ENCODE results near the gene CMSS1.

Gene CMSS1

DNA sequence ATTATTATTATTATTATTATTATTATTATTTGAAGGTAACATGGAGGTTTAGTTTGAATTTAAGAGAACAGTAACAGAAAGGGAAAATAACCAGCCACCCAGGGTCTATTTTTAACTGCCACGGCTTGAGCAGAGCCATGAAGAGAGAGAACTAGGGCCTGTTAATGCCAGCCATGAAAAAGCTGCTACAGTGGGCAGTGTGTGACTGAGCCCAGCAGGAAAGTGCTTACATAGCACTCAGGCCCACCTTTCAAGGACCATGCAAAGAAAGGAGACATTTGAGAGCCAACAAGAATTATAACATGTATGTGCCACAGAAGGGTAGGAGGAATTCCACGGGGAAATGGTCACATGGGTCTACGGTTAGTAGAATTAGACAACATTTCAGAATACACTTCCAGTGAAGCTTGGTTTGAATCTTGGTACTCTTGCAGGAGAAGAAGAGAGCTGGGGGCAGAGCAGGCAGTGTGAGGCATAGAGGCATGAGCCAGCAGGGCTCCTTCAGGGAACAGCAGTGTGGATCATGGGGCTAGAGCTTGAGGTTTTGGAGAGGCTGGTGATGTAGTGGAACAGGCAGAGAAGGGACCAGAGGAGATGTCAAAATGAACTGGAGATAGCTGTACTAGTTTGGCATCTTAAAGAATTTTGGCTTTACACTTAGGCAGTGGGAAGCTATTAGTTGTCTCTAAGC lies 140.7 kb downstream of the CMSS1 start:
- FAIRE-seq (no peak), DNase-seq (ENCODE audit: low spot score) (no peak)

DNA sequence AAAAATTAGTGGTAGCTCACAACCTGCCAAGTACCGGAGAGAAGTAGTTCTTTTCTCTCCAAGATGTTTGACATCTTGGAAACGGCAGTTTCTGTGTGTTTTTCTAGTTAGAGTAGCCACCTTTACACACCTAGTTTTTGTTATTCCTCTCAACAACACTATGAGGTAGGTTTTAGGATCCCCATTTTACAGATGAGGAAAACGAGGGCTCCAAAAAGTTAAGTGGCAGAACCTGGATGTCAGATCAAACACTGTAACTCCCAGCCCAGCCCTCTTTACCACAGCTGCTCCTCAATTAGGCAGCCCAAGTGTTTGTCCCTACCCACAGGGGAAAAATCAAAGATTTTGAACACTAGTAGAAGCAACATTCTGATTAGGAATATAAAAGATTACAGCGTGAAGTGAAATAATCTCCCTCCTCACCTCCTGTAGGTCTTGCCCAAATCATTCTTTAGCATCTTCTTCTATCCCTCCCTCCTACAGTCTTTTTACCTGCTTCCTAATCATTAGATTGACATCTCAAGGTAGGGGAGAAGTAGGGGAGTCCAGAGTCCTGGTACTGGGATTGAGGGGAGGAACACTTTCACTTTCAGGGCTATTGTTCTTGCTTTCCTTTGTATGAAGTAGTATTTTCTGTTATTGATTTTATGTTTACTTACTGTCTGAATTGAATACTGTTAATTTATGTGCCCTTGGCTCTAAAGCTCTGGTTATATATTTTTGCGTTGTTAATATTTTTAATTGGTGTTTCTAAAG lies 142.6 kb downstream of the CMSS1 start:
- DNase-seq (ENCODE audit: low spot score), result no peak
- FAIRE-seq, result no peak

DNA sequence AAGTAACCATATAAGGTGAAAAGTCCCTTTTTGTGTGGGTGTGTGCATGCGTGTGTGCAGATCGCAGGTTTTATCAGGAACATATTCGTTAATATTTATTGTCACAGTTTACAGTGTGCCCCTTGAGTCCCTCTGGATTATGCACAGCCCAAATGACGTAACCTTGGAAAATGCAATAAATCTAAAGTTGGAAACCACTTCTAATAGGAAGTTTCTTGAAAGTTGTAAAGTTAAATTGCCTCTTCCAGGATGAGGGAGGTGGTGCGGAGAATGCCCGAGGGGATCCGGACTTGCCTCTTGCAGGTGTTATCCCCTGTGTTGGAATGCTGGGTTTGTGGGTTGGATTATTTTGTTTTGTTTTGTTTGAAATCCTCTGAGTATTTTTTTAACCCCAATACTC lies 143.3 kb downstream of the CMSS1 start:
- FAIRE-seq, result no peak
- no peak for DNase-seq (ENCODE audit: low spot score)

DNA sequence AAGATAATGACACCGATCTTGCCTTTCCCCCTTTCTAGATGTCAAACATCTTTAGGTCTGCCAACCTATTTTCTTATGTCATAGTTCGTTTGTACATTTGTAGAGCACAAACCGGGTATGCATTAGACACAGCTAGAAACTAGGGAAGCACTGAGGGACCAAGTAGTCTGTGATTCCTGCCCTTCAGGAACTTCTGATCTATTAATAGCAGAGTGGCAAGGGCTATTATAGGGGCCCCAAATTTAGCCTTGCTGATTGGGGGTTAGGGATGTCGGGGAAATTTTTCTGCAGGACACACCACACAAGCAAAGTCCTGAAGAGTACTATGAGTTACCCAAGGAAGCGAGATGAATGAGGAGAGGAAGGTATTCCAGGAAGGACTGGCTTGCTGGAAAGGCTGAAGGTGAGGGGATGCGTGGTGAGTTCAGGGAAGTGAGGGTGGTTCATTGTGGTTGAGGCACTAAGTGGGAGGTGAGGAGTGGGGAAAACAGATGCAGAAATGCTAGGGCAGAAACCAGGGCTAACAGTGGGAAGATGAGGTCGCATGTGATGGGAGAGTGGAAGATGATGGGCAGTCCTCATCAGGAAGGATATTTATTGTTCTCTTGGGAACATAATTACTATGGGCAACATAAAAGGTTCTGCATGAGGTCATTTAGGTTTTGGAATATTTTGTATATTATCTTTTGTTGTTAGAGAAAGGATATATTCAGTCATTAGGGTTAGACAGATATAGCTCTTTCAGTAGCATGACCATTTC lies 144.3 kb downstream of the CMSS1 start:
- DNase-seq (ENCODE audit: low spot score) (no peak), FAIRE-seq (no peak)

DNA sequence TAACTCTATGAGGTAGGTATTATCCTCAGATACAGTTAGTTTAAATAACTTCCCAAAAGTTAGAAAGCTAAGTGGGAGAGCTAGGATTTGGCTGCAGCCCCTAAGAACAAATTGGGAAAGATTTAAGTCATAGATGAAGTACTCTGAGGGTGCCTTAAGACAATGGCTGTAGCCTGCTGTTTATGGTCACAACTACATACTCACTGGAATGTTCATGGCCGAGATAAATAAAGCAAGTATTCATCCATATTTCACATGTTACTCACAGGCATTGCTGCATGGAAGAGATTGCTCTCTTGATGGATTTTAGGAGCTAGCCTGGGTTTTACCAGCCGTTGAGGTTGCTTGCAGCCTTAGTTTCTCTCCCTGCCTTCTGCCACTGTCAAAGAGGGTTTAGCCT lies 145.0 kb downstream of the CMSS1 start:
- FAIRE-seq, result no peak
- DNase-seq (ENCODE audit: low spot score), result no peak

DNA sequence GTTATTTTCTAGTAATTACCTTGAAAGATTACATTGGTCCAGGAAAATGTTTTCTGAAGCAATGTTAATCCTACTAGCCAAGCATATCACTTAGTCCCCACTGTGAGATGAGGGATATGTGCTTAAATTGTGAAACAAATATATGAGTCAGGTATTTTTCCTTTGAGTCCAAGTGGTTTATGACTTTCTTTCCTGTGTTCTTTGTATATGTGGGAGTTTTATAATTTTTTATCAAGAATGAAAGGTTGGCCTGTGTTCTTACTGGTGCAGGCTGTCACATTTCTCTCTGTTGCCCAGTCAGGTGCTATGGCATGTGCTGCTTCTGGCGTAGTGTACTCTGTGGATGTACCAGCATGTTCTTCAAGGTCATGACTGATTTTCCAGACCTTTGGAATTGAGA lies 147.4 kb downstream of the CMSS1 start:
- FAIRE-seq, result no peak
- DNase-seq (ENCODE audit: low spot score), result no peak

DNA sequence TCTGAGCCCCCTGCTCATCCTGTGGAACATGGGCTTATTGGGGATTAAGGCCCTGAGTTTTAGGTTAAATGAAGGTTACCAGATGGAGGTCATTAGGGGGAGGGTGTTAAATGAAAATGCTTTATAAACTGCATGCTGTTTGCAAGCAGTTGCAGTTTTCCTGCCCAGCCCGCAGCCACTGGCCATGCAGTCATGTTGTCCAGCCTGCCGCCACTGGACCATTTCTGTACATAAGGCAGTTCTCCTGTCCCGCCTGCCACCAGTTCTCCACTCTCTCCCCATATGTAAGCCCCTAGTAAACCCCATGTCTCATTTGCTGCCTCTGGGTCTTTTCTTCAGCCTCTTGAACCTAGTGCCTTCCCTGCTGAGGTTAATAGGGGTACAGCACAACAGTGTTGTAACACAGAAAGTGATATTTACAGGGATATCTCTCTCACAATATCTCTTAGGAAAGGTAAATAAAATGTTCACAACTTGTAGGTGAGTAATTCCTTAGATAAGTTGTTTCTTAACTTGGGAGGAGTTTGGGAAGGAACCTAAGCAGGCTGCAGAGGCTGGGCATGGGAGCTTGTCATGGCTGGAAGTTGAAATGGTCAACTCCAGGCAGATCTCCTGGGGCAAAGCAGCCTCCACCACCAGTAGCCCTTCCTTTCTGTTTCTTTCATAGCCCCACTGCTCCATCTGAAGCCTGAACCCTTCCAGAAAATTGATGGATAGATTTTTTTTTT lies 148.2 kb downstream of the CMSS1 start:
- DNase-seq (ENCODE audit: low spot score) (no peak), FAIRE-seq (no peak)

DNA sequence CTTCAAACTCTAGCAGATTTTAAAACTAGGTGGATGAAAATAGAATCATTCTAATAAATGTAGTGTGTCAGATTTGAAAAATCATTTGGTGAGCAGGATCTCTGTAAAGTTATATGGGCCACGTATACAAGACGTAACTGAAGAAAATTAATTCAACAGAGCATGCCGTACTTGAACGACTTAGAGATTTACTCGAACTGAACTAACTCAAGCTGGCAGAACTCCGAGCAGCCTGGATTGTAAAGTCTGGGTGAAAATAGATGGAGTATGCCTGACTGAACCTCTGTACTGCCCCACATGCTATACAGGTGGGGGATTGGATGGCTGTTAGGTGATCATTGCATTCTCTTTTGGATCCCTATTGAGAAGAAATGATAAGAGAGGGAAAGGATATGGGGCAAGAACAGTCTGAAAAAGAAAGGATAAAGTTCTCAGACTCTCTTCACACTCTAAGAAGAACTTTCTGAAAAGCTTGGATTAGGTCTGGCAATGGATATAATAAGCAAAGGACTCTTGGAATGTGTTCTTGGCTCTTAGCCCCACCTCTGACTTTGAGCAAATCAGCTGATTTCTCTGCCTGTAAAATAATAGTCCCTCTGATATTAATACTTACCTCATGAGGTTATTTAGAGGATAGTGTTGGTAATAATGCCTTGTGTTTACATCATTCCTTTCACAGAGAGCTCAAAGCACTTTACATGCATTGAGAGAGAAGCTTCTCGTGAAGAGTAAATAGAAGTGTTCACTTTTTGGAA lies 149.2 kb downstream of the CMSS1 start:
- FAIRE-seq, result no peak
- no peak for DNase-seq (ENCODE audit: low spot score)

DNA sequence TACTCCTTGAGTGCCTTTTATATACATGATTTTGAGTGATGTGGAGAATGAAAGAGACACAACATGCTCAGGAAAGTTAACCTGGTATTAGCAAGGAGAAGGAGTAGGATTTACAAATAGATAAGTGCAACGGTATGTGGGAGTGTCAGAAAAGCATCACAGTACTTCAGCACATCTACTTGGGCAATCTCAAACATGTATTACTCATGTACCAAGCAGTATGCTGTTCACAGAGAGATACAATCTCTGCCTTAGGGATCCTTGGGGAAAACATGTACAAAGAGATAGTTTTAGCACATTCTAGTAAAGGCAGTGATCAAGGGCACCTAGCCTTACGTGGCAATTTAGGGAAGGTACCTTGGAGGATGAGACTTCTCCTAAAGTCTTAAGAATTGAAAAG lies 150.1 kb downstream of the CMSS1 start:
- FAIRE-seq (no peak), DNase-seq (ENCODE audit: low spot score) (no peak)

DNA sequence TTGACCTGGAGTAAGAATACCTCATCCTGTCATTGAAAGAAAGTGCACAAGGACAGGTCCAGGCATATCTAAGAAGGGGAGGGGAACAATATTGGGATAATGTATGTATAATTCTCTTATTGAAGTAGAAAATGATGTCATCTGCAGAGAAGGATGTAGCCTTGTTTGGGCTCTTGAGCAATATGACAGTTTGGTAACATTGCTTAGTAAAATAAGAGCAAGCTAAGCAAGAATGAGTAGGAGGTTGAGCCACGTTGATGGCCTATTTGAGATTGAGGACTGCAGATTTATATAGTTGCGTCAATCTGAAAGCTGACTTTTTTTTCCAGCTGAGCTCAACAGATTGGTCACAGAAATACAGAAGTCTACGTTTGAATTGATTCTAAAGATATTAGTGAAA lies 151.5 kb downstream of the CMSS1 start:
- DNase-seq (ENCODE audit: low spot score) (no peak), FAIRE-seq (no peak)

DNA sequence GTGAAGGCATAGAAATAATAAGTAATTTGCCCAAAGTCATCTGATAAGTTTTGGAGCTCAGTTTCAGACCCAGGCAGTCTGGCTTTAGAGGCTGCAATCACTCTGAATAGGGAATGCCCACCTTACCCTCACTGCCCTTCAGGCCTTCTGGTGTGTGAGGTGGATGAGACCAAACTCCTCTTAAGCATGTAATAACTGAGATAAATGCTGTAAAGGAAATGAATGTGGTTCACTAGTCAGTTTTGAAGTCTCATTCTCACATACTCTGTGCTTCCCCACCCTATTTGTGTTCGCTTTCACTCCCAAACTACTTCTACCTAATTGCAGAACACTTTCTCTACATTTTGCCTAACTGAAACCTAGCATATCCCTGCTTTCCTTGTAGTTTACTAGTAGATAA lies 152.5 kb downstream of the CMSS1 start:
- no peak for FAIRE-seq

DNA sequence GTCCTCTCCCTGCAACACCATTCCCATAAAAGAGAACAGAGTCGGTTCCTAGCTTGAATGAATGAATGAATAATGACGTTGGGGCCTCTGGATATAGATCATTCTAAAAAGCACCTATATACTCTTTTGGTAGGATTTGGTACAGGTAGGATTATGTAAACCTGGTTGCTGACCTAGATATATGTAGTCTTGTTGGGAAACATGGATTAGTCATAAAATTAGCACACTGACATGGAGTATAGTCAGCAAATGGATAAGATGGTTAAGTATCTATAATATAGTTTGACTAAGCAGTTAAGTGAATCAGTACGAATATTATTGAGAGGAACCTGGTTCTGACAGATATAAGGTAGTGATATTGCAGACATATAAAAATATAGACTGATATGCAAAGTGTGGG lies 154.1 kb downstream of the CMSS1 start:
- FAIRE-seq (no peak), DNase-seq (ENCODE audit: low spot score) (no peak)

More for the DNA sequence above, 152.5 kb downstream of the CMSS1 start:
- no peak for DNase-seq (ENCODE audit: low spot score)

DNA sequence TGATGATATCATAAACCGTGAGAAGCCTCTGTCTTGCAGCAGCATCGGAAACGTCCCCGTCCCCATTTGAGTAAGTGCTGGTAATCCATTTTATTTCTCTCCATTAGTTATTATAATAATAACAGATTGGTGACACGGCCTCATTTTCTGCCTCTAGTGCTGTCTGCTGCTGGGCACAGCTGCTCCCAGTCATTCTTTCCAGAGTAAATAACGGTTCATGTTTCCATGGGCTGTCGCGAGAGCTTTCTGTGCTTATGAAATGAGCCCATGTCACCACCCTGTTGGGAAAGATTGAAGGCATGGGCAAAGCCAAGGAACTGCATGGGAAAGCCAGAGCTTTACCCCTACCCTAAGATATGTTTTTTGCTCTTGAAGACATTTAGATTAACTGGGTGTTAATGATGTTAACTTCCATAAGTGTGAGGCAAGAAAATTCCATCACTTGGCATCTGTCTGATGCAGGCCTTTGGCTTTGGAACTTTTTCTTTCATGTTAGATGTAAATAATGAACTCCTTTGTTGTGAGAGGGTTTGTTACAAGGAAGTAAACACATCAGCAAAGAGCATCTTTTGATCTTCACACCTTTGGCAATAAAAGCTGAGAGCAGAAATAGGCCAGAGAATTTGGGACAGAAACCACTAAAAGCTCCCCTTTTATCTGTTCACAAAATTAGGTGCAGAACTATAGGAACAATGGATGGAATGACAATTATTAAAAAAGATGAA lies 154.9 kb downstream of the CMSS1 start:
- no peak for FAIRE-seq
- no peak for DNase-seq (ENCODE audit: low spot score)

DNA sequence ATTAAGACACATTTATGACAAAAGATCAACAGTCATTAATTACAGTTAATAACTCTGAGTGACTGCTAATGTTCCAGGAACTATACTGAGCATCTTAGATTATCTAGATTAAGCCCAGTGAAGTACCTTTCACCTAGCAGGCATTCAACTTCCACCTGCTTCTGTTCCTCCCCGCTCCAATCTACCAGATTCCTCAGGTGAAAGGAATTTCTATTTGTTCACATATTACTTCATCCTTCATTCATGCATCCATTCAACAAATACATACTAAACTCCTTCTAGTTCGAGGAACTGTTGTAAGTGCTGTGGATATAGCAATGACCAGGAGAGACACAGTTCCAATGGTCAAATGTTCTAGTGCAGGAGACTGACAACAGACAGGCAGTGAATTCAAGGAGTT lies 157.3 kb downstream of the CMSS1 start:
- DNase-seq (ENCODE audit: low spot score) (no peak), FAIRE-seq (no peak)

DNA sequence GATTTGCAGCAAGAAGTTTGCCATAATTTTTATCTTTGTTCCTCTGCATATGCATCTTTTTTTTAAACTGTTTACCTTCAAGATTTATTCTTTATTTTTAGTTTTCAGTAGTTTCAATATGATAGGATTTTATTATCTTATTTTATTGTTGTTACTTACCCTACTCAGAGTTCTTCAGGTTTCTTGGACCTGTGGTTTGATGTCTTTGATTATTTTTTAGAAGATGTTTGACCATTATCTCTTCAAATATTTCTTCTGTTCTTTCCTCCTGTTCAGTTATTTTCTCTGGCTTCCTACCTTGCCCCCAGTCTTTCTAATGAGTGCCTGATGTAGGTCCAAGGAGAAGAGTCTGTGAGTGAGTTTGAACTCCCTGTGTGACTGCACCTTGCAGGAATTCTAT lies 158.9 kb downstream of the CMSS1 start:
- FAIRE-seq, result no peak
- no peak for DNase-seq (ENCODE audit: low spot score)

DNA sequence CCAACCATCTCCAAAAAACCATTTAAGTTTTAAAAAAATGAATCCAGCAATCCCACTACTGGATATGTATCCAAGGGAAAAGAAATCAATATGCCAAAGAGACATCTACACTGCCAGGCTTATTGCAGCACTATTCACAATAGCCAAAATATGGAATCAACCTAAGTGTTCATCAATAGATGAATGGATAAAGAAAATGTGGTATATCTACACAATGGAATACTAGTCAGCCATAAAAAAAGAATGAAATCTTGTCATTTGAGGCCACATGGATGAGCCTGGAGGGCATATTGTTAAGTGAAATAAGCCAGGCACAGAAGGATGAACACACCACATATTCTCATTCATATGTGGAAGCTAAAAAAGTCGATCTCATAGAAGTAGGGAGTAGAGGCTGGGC lies 160.6 kb downstream of the CMSS1 start:
- FAIRE-seq, result no peak

DNA sequence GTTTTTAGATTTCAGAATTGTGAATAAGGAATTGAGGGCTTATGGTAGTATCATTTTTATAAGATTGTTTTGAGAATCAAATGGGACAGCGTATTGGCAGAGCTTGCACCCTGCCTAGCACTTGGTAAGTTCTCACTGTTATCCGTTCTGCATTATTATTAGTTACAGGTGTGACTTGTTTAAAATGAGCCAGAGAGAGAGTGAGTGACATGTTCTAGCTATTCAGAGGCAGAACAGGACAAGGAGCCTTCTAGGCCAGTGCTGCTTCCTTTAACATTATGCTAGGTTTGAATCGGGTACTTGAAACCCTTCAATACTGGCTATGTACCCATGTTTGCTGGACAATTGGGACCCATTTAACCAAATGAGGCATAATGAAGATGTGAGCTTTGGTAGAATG lies 162.9 kb downstream of the CMSS1 start:
- FAIRE-seq (no peak), DNase-seq (ENCODE audit: low spot score) (no peak)

More for the DNA sequence above, 160.6 kb downstream of the CMSS1 start:
- no peak for DNase-seq (ENCODE audit: low spot score)

DNA sequence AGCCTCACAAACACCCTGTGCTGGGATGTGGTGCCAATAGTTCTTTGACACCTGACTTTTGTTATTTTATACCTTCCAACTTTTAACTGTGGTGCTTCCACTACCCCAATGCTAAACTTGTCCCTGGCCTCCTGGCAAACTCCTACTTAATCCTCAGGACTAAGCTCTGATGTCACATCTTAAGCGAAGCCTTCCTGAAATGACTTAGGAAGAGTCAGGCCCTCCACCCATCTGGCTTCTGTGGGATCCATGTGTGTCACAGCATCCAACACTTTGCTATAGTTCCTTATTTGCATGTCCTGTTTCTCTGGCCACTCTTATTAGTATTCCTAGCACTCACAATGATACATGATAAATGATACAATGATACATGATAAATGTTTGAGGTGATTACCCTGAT lies 163.5 kb downstream of the CMSS1 start:
- DNase-seq (ENCODE audit: low spot score) (no peak), FAIRE-seq (no peak)

DNA sequence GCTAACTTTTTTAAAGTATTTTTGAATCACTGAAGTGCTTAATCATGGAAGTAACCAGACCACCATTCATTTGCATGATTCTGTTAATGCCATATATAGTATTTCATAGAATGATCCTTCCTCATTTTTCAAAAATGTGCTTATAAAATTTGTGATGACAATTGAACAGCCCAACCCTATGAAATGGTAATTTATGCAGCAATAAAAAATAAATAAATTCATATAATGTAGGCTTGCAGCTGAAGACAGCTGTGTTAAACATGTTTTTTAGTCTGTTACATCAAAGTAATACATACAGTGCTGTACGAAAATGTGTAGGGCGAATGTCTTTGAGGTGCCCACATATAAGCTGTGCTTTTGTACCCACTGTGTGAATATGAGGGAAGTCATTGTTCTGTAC lies 165.0 kb downstream of the CMSS1 start:
- FAIRE-seq (no peak), DNase-seq (ENCODE audit: low spot score) (no peak)

DNA sequence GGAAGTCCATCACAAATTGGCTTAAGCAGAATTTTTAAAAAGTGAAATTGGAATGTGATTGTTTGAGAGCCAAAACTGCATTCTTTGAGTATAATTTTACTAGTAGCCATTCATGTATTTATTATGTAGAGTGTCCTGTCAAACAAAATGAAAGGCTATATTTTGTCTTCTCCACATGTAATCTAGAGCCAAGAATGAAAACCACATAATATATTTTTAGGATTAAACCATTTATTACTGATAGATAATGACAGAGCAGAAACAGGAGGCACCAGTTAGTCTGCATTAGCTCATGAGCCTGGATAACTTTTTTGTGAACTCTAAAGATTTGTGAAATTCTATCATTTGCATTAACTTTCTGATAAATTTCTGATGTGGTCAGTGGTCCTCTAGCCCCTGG lies 166.5 kb downstream of the CMSS1 start:
- DNase-seq (ENCODE audit: low spot score) (no peak), FAIRE-seq (no peak)

All from urothelium cell line (cell line).